Natural killer cell (primary cell): ENCODE measurements around the gene NANOS3. TPM values are rescaled to one million over a fixed set of nuclear protein-coding genes. Genes with fewer than 3 reads are reported as not detected.

ENCODE experiments used
- ATAC-seq, 3 donors: fragments of 150-1000 bp in 2 of 3; fragments of 200-7000 bp in 1 of 3; cut with Tn5 transposase; 1 replicate in 1 of 3; 2 replicates in 2 of 3; pipeline ENCODE4 v1.10.0; 2021; ENCODE audit warnings: mild to moderate bottlenecking in 2 of 3, moderate library complexity in 2 of 3
- DNase-seq, 2 donors: peaks; one replicate each; pipeline versions ENCODE4 v3.0.0 to v3.0.0-alpha.2; 2013 to 2021; ENCODE audit warnings: mixed read lengths in 1 of 2
- H3K27ac ChIP-seq: one replicate; pipeline ENCODE4 v1.5.1; 2013; ENCODE audit warnings: mild to moderate bottlenecking, low read length
- H3K27me3 ChIP-seq: one replicate; pipeline ENCODE4 v1.6.1; 2013; ENCODE audit warnings: low read length; ENCODE audit not compliant: control insufficient read depth, insufficient read depth
- H3K36me3 ChIP-seq: one replicate; pipeline ENCODE4 v1.6.1; 2013; ENCODE audit warnings: low read length; ENCODE audit not compliant: control insufficient read depth, insufficient read depth
- H3K4me1 ChIP-seq: one replicate; pipeline ENCODE4 v1.6.1; 2013; ENCODE audit warnings: low read length; ENCODE audit not compliant: control insufficient read depth, insufficient read depth
- H3K4me3 ChIP-seq: one replicate; pipeline ENCODE4 v1.5.1; 2013; ENCODE audit warnings: low read length
- H3K9me3 ChIP-seq: one replicate; pipeline ENCODE4 v1.6.1; 2013; ENCODE audit warnings: low read length; ENCODE audit not compliant: control insufficient read depth, insufficient read depth
- H3K27ac Mint-ChIP-seq, 2 donors: one replicate each; pipeline ENCODE4 v1.8.0; 2022; ENCODE audit warnings: mild to moderate bottlenecking in 2 of 2, mixed read lengths in 2 of 2, moderate library complexity in 1 of 2
- H3K27me3 Mint-ChIP-seq, 2 donors: one replicate each; pipeline ENCODE4 v1.8.0; 2022; ENCODE audit warnings: low read depth in 2 of 2, mixed read lengths in 2 of 2
- H3K36me3 Mint-ChIP-seq: one replicate; pipeline ENCODE4 v1.8.0; 2022; ENCODE audit warnings: mixed read lengths
- H3K4me1 Mint-ChIP-seq, 2 donors: one replicate each; pipeline ENCODE4 v1.8.0; 2022; ENCODE audit warnings: mixed read lengths in 2 of 2
- H3K4me3 Mint-ChIP-seq: one replicate; pipeline ENCODE4 v1.8.0; 2022; ENCODE audit warnings: mild to moderate bottlenecking, moderate library complexity, mixed read lengths
- H3K9me3 Mint-ChIP-seq, 2 donors: one replicate each; pipeline ENCODE4 v1.8.0; 2022; ENCODE audit warnings: mixed read lengths in 2 of 2
- WGBS: methylation state at CpG from one replicate; pipeline ENCODE4 v1.1.7; 2013; ENCODE audit warnings: missing lambda C conversion rate; ENCODE audit not compliant: insufficient coverage; 5-methylcytosine and 5-hydroxymethylcytosine counted together
- intact Hi-C: fragments of 100-400 bp; cut with micrococcal nuclease; formaldehyde crosslinking; loops from one replicate; pipeline ENCODE4 v1.14.2; 2022
- total RNA-seq, 4 donors: library from RNA; stranded (reverse); fragments of 120-200 nt in 1 of 4; gene quantifications; one replicate each; pipeline versions ENCODE4 v1.2.3 to v1.2.4, GENCODE V29; 2013 to 2022
- TF ChIP-seq, protein P1 (sequence below): fragments of 200-600 bp; IDR thresholded peaks from one replicate; pipeline ENCODE4 v1.8.0; 2022; ENCODE audit warnings: antibody characterized with exemption

Gene NANOS3
- total RNA-seq, 3 donors from 2014 or later (not counting 1 experiment from before 2014, with no cell fraction given): 2.6 to 6.3 (median 3.0) TPM

- no peaks in the 10 kb centered on the region for H3K27me3 ChIP-seq
- peaks cover 27% of the 10 kb centered on the region for H3K36me3 ChIP-seq
- H3K4me1 ChIP-seq: no peaks in the 10 kb centered on the region
- ATAC-seq (no peak), DNase-seq (no peak)
- no peak overlapping the region for H3K27ac ChIP-seq
- 99% methylated on average over 17 of the region's 17 CpGs for whole genome bisulfite sequencing
- Mint-ChIP-seq H3K27me3 (no peaks in the 10 kb centered on the region), H3K27ac (no peak overlapping the region), H3K36me3 (no peaks in the 10 kb centered on the region), H3K9me3 (no peaks in the 10 kb centered on the region), H3K4me1 (no peaks in the 10 kb centered on the region), H3K4me3 (no peak overlapping the region)
- no peaks in the 10 kb centered on the region for H3K9me3 ChIP-seq
- intact Hi-C loops: no loop called here
- H3K4me3 ChIP-seq: no peak overlapping the region
- TF ChIP-seq, protein P1, sequence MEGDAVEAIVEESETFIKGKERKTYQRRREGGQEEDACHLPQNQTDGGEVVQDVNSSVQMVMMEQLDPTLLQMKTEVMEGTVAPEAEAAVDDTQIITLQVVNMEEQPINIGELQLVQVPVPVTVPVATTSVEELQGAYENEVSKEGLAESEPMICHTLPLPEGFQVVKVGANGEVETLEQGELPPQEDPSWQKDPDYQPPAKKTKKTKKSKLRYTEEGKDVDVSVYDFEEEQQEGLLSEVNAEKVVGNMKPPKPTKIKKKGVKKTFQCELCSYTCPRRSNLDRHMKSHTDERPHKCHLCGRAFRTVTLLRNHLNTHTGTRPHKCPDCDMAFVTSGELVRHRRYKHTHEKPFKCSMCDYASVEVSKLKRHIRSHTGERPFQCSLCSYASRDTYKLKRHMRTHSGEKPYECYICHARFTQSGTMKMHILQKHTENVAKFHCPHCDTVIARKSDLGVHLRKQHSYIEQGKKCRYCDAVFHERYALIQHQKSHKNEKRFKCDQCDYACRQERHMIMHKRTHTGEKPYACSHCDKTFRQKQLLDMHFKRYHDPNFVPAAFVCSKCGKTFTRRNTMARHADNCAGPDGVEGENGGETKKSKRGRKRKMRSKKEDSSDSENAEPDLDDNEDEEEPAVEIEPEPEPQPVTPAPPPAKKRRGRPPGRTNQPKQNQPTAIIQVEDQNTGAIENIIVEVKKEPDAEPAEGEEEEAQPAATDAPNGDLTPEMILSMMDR: no peak
These were observed 36.4 kb downstream of the NANOS3 start for GRCh38 chr19:13913352-13913751.

- Mint-ChIP-seq H3K36me3 (no peaks in the 10 kb centered on the region), H3K4me3 (no peak overlapping the region)
- H3K36me3 ChIP-seq: peaks cover 36% of the 10 kb centered on the region
These were observed 37.8 kb downstream of the NANOS3 start for GRCh38 chr19:13914777-13915176.

DNA sequence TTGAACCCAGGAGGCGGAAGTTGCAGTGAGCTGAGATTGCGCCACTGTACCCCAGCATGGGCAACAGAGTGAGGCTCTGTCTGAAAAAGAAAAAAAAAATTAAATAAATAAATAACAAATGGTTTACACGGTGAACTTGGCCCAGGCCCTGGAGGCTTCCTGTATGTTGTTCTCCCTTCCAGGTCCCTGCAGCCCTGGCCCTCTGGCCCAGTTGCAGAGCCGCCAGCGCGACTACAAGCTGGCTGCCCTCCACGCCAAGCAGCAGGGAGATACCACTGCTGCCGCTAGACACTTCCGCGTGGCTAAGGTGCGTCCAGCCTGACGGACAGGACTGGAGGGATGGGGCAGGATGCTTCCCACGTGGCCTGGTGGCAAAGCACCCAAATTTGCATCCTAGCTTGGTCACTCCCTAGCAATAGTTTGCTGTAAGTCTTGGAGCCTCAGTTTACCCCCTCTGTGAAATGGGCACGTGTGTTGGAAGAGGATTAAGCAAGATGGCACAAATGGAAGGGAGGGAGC is 41.0 kb downstream of the NANOS3 start:
- H3K4me1 Mint-ChIP-seq: no peaks in the 10 kb centered on the region
- H3K4me3 Mint-ChIP-seq: no peak overlapping the region
- Histone ChIP-seq H3K36me3 (peaks cover 49% of the 10 kb centered on the region), H3K27ac (no peak overlapping the region), H3K4me3 (no peak overlapping the region), H3K4me1 (no peaks in the 10 kb centered on the region), H3K9me3 (no peaks in the 10 kb centered on the region), H3K27me3 (no peaks in the 10 kb centered on the region)
- WGBS: 94% methylated on average over 14 of the region's 14 CpGs
- no peak overlapping the region for H3K27ac Mint-ChIP-seq
- H3K36me3 Mint-ChIP-seq: no peaks in the 10 kb centered on the region
- intact Hi-C loops: no loop called here
- no peaks in the 10 kb centered on the region for H3K27me3 Mint-ChIP-seq
- DNase-seq (no peak), ATAC-seq (no peak)
- H3K9me3 Mint-ChIP-seq: no peaks in the 10 kb centered on the region
- TF ChIP-seq, protein P1: no peak

More at GRCh38 chr19:13914777-13915176, 37.8 kb downstream of the NANOS3 start:
- H3K27ac ChIP-seq: no peak overlapping the region
- DNase-seq (no peak), ATAC-seq (no peak)
- no peaks in the 10 kb centered on the region for H3K4me1 Mint-ChIP-seq
- intact Hi-C loops: no loop called here
- H3K9me3 Mint-ChIP-seq: no peaks in the 10 kb centered on the region
- WGBS: 94% methylated on average over 3 of the region's 3 CpGs
- H3K27me3 Mint-ChIP-seq: no peaks in the 10 kb centered on the region
- H3K4me3 ChIP-seq: no peak overlapping the region
- no peaks in the 10 kb centered on the region for H3K27me3 ChIP-seq
- TF ChIP-seq, protein P1: no peak
- H3K4me1 ChIP-seq: no peaks in the 10 kb centered on the region
- H3K27ac Mint-ChIP-seq: no peak overlapping the region
- no peaks in the 10 kb centered on the region for H3K9me3 ChIP-seq
